K562 (cell line): ENCODE measurements around the gene RPL28. TPM values are rescaled to one million over a fixed set of nuclear protein-coding genes. Genes with fewer than 3 reads are reported as not detected.

Experiments used
- ILF3 ChIP-seq: fragments of 450-650 bp; IDR thresholded peaks from 2 replicates; pipeline ENCODE4 v1.6.1; 2018; ENCODE audit warnings: antibody characterized with exemption, mild to moderate bottlenecking, moderate library complexity, borderline replicate concordance
- LEF1 ChIP-seq: fragments of 450-650 bp; IDR thresholded peaks from 2 replicates; pipeline ENCODE4 v1.6.1; 2016; ENCODE audit warnings: mild to moderate bottlenecking
- MAFK ChIP-seq: IDR thresholded peaks from 2 replicates; pipeline ENCODE4 v1.6.1; 2011; ENCODE audit warnings: low read length, improper control_type of control experiment
- MCM7 ChIP-seq, 2 experiments: fragments of 450-650 bp; IDR thresholded peaks; 2 replicates each; pipeline ENCODE4 v1.6.1; 2016 to 2018
- MTF1 ChIP-seq: fragments of 250-450 bp; sonication (Bioruptor Pico); IDR thresholded peaks from 2 replicates; pipeline ENCODE4 v1.9.0; 2021; ENCODE audit warnings: moderate library complexity, mild to moderate bottlenecking, inconsistent platforms, borderline replicate concordance
- NCOA4 ChIP-seq: fragments of 450-650 bp; IDR thresholded peaks from 2 replicates; pipeline ENCODE4 v1.6.1; 2018; ENCODE audit warnings: mild to moderate bottlenecking; ENCODE audit not compliant: partially characterized antibody
- RFX1 ChIP-seq: fragments of 450-650 bp; IDR thresholded peaks from 2 replicates; pipeline ENCODE4 v1.6.1; 2016; ENCODE audit warnings: mild to moderate bottlenecking, moderate library complexity
- SRSF9 ChIP-seq: fragments of 200-400 bp; formaldehyde crosslinking; IDR thresholded peaks from 2 replicates; pipeline ENCODE4 v1.6.1; 2017; ENCODE audit warnings: low read depth, low read length, borderline replicate concordance
- ZBTB7A ChIP-seq: IDR thresholded peaks from 2 replicates; pipeline ENCODE4 v1.6.1; 2011; ENCODE audit warnings: low read depth, mild to moderate bottlenecking, low read length, moderate library complexity, borderline replicate concordance; ENCODE audit not compliant: control insufficient read depth
- polyA plus RNA-seq, 8 experiments: library from polyadenylated mRNA; depleted of rRNA in 4 of 8; stranded (reverse) in 5 of 8; unstranded in 3 of 8; fragments of >200 nt; fragmentation: Nextera tagmentation in 2 of 8; fragmentation: Illumina TruSeq in 1 of 8; extraction: Ambion mirVana in 2 of 8; extraction: Trizol in 1 of 8; gene quantifications; 2 replicates each; pipeline versions ENCODE4 v1.2.1 to v1.2.3, GENCODE V29; 2011 to 2014; ENCODE audit warnings: inconsistent platforms in 1 of 8, missing spikeins in 1 of 8
- total RNA-seq, 7 experiments: library from RNA; depleted of rRNA in 6 of 7; stranded (reverse); fragments of >200 nt in 6 of 7; fragmentation: Illumina TruSeq in 2 of 7; extraction: Trizol in 2 of 7; gene quantifications; 2 replicates each; pipeline versions ENCODE4 v1.2.1 to v1.2.3, GENCODE V29; 2011 to 2021; ENCODE audit warnings: low replicate concordance in 1 of 7
- TF ChIP-seq, protein P1 (sequence below), 2 experiments: IDR thresholded peaks; 2 replicates each; pipeline ENCODE4 v1.6.1; 2012; ENCODE audit warnings: improper control_type of control experiment in 2 of 2, low read depth in 2 of 2, low read length in 2 of 2, borderline replicate concordance in 1 of 2
- TF ChIP-seq, protein P2 (sequence below): fragments of 450-650 bp; formaldehyde crosslinking; IDR thresholded peaks from 2 replicates; pipeline ENCODE4 v1.4.0; 2020; ENCODE audit warnings: mild to moderate bottlenecking, mixed read lengths
- TF ChIP-seq, protein P3 (sequence below): fragments of 250-450 bp; sonication (Bioruptor Pico); IDR thresholded peaks from 2 replicates; pipeline ENCODE4 v1.8.0; 2021; ENCODE audit warnings: moderate library complexity, mild to moderate bottlenecking, inconsistent platforms

The RPL28 gene
- total and polyA plus RNA-seq, 9 of the 15 experiments (the other 6 are each of a cell fraction or from before 2014, with no cell fraction given) = 124 to 3,106 (median 622) TPM

DNA sequence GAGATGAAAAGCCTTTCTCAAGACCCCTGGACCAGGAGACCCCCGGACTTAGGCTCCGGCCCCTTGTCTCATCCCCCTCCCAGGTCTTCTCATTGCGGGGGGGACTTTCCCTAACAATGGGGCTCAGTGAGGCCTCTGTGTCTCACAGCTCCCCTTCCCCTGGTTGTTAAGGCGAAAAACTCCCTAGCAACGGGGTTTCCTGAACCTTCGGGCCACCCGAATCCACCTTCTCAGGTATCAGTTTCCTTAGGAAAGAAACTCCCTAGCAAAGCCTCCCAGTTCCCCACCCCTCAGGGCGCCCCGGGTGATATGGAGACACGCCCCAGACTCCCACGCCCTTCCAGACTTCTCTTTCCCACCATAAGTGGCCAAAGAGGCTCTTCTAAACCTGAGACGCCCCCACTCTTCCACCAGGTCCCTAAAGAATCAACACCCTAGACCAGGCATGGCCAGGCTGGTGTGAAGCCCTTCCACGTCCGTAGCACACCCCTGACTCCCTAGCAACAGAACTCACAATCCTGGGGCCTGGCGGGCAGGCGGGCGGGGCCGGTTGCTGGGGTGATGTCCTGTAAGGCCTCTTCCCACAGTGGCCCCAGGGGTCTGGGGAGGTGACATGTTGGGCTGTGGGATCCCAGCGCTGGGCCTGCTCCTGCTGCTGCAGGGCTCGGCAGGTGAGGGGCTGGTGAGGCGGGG lies 9.3 kb upstream of the RPL28 start, which contains the start of gene TMEM190 (continued):
- TF ChIP-seq, protein P1, sequence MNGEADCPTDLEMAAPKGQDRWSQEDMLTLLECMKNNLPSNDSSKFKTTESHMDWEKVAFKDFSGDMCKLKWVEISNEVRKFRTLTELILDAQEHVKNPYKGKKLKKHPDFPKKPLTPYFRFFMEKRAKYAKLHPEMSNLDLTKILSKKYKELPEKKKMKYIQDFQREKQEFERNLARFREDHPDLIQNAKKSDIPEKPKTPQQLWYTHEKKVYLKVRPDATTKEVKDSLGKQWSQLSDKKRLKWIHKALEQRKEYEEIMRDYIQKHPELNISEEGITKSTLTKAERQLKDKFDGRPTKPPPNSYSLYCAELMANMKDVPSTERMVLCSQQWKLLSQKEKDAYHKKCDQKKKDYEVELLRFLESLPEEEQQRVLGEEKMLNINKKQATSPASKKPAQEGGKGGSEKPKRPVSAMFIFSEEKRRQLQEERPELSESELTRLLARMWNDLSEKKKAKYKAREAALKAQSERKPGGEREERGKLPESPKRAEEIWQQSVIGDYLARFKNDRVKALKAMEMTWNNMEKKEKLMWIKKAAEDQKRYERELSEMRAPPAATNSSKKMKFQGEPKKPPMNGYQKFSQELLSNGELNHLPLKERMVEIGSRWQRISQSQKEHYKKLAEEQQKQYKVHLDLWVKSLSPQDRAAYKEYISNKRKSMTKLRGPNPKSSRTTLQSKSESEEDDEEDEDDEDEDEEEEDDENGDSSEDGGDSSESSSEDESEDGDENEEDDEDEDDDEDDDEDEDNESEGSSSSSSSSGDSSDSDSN (IDR thresholded peaks at IDR 0.05; ENCODE audit: borderline replicate concordance in 1 of 2, low read depth in 2 of 2, low read length in 2 of 2) = no peak
- TF ChIP-seq MTF1 (CRISPR knock-in tag) (no peak), NCOA4 (no peak), ILF3 (no peak), SRSF9 (no peak), LEF1 (no peak), RFX1 (peak; percentile 75), MCM7 (IDR thresholded peaks at IDR 0.05) (no peak), MAFK (no peak), ZBTB7A (peak; percentile 37; the same call in 1 of the 2 replicates)
- TF ChIP-seq, protein P2, sequence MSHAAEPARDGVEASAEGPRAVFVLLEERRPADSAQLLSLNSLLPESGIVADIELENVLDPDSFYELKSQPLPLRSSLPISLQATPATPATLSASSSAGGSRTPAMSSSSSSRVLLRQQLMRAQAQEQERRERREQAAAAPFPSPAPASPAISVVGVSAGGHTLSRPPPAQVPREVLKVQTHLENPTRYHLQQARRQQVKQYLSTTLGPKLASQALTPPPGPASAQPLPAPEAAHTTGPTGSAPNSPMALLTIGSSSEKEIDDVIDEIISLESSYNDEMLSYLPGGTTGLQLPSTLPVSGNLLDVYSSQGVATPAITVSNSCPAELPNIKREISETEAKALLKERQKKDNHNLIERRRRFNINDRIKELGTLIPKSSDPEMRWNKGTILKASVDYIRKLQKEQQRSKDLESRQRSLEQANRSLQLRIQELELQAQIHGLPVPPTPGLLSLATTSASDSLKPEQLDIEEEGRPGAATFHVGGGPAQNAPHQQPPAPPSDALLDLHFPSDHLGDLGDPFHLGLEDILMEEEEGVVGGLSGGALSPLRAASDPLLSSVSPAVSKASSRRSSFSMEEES (CRISPR knock-in tag) = no peak
- TF ChIP-seq, protein P3, sequence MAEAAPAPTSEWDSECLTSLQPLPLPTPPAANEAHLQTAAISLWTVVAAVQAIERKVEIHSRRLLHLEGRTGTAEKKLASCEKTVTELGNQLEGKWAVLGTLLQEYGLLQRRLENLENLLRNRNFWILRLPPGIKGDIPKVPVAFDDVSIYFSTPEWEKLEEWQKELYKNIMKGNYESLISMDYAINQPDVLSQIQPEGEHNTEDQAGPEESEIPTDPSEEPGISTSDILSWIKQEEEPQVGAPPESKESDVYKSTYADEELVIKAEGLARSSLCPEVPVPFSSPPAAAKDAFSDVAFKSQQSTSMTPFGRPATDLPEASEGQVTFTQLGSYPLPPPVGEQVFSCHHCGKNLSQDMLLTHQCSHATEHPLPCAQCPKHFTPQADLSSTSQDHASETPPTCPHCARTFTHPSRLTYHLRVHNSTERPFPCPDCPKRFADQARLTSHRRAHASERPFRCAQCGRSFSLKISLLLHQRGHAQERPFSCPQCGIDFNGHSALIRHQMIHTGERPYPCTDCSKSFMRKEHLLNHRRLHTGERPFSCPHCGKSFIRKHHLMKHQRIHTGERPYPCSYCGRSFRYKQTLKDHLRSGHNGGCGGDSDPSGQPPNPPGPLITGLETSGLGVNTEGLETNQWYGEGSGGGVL (CRISPR knock-in tag) = no peak
